Measurements from ENCODE around the gene C17orf107.

The C17orf107 gene

GRCh38 chr17:4950075-4950745 lies 50.9 kb downstream of the C17orf107 start:
- no peak for DNase-seq (ENCODE audit: low read depth)

- DNase-seq (ENCODE audit: low read depth): no peak
These were observed 51.4 kb downstream of the C17orf107 start, which contains the start of gene ENO3 for GRCh38 chr17:4950746-4951204. Gene ENO3 (plus strand): TSS chr17:4951119. CDS start chr17:4951830, 711 bp downstream.

GRCh38 chr17:4951486-4951885 lies 52.1 kb downstream of the C17orf107 start:
- DNase-seq (ENCODE audit: low read depth): no peak

Data from fibroblast of the conjunctiva (primary cell).